Skin epidermis (tissue), 12 donors: ENCODE results near the gene ABTB2.

Experiments
- H3K27ac ChIP-seq, 21 experiments: fragments of 200-600 bp; sonication (generic) in 11 of 21; one replicate each; pipeline ENCODE4 v1.5.0; 2020; ENCODE audit warnings: mild to moderate bottlenecking in 3 of 21, inconsistent platforms in 2 of 21, moderate library complexity in 2 of 21
- H3K4me3 ChIP-seq, 7 experiments: fragments of 200-600 bp; sonication (generic) in 2 of 7; one replicate each; pipeline ENCODE4 v1.5.0; 2020; ENCODE audit warnings: inconsistent platforms in 2 of 7, mild to moderate bottlenecking in 2 of 7, moderate library complexity in 1 of 7

ABTB2 gene

GRCh38 chr11:34166806-34167740, 190.7 kb downstream of the ABTB2 start:
- Histone ChIP-seq H3K27ac (peak overlapping the region in 1 of 21 experiments; percentile 27), H3K4me3 (no peak overlapping the region)

GRCh38 chr11:34165786-34166555, 191.8 kb downstream of the ABTB2 start:
- Histone ChIP-seq H3K27ac (peak overlapping the region in 3 of 21 experiments; percentile 3 to 42 (median 27)), H3K4me3 (no peak overlapping the region)

DNA sequence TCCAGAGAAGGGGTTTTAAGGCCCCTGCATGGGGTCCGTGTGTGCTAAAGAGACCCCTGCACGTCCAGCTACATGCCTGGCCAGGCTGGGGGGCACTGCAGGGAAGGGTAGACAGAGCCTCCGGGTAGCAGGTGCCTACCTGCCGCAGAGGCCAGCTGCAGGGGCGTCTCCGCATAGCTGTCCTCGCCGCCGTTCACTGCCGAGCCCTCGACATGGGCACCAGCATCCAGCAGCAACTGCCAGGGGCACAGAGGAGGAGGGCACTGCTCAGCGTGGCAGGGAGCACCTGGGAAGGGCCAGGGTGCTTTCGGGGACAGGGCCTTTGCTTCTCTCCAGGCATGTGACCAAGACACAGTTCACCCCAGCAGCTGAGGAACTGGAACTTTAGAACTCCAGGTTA, 192.7 kb downstream of the ABTB2 start:
- Histone ChIP-seq H3K27ac (no peak overlapping the region), H3K4me3 (no peak overlapping the region)

GRCh38 chr11:34162856-34163255, 195.0 kb downstream of the ABTB2 start:
- H3K27ac ChIP-seq: no peak overlapping the region
- H3K4me3 ChIP-seq: no peak overlapping the region

- Histone ChIP-seq H3K4me3 (no peak overlapping the region), H3K27ac (no peak overlapping the region)
Measured at GRCh38 chr11:34162493-34162820, 195.4 kb downstream of the ABTB2 start.

- H3K27ac ChIP-seq: no peak overlapping the region
- no peak overlapping the region for H3K4me3 ChIP-seq
Measured at GRCh38 chr11:34161812-34162492, 195.9 kb downstream of the ABTB2 start.

GRCh38 chr11:34161361-34161760, 196.4 kb downstream of the ABTB2 start:
- H3K4me3 ChIP-seq: no peak overlapping the region
- H3K27ac ChIP-seq: no peak overlapping the region

- no peak overlapping the region for H3K4me3 ChIP-seq
- no peak overlapping the region for H3K27ac ChIP-seq
Measured at GRCh38 chr11:34160791-34161190, 197.0 kb downstream of the ABTB2 start.

DNA sequence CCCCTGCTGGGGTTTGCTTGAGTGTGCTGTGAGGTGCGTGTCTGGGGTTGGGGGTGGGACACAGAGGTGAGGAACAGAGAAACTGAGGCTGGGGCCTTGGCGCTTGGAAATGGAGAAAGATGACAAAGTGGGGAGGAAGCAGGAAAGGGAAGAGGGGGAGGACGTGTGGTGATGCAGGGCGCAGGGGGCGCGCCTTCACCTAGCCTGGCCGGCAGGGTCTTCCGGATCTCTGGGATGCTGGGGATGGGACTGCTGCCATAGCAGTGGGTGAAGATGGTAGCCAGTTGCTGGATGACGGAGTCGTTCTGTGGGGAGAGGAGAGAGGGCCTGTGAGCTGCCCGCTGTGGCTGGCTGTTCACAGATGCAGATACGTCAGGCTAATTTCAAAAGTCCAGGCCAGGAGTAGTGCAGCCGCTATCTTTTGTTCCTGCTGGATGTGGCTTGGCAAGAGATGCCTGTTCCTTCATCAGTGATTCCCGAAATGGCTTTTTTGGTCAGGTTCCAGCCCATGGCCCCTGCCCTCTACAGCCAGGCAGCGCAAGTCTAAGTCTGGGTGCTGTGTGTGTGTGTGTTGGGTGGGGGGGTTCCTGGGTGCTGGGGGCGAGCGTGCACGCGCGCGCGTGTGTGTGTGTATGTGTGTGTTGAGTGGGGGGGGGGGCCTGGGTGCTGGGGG, 197.6 kb downstream of the ABTB2 start:
- H3K4me3 ChIP-seq: no peak overlapping the region
- no peak overlapping the region for H3K27ac ChIP-seq

- Histone ChIP-seq H3K4me3 (no peak overlapping the region), H3K27ac (no peak overlapping the region)
Measured at GRCh38 chr11:34158661-34159060, 199.1 kb downstream of the ABTB2 start.

GRCh38 chr11:34157163-34157562, 200.6 kb downstream of the ABTB2 start:
- H3K4me3 ChIP-seq: no peak overlapping the region
- H3K27ac ChIP-seq: no peak overlapping the region

DNA sequence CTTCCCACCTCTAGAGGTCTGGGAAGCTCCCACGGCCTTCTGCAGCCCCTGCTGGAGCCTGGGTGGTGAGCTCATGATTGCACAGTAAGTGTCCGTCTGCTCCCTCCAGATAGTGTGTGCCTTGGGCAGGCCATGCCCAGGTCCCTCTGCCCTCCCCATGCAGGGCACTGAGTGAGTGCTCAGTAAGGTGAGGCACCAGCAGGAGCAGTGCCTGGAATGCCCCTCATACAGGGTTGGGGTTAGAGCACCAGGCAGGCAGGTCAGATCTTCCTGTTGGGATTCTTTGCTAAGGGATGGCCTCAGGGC, 202.1 kb downstream of the ABTB2 start:
- Histone ChIP-seq H3K4me3 (no peak overlapping the region), H3K27ac (peak overlapping the region in 4 of 21 experiments; percentile 34 to 58 (median 44))

DNA sequence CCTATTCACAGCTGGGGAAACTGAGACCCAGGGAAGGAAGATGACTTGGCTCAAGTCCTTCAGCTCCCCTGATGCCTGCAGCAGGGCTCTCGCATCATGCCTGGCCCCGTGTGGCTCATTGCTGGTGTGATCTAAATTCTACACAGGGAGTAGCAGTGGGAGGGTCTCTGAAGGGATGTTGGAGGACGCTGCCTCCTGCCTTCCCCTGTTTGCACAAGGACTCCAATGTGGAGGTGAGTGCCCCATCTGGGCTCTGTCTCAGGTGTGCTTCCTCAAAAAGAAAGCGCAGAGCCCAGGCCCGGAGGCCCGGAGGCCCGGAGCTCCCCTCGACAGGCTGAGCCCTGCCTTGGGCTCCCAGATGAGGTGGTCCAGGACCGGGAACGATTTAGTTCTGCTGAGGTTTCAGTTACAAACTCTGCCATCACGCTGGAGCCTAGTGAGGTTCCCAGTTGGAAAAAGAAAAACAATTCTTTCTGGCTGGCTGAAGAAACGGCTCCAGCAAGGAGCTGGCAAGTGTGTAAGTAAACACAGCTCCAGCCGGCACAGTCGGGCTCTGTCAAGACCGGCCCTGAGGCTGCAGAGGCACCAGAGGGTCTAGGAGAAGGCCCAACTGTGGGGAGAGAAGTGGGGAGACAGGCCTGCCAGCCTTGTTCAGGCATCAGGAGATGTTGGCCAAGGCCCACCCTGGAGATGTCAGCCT, 202.6 kb downstream of the ABTB2 start:
- H3K27ac ChIP-seq: peak overlapping the region in 3 of 21 experiments; percentile 34 to 50 (median 38)

DNA sequence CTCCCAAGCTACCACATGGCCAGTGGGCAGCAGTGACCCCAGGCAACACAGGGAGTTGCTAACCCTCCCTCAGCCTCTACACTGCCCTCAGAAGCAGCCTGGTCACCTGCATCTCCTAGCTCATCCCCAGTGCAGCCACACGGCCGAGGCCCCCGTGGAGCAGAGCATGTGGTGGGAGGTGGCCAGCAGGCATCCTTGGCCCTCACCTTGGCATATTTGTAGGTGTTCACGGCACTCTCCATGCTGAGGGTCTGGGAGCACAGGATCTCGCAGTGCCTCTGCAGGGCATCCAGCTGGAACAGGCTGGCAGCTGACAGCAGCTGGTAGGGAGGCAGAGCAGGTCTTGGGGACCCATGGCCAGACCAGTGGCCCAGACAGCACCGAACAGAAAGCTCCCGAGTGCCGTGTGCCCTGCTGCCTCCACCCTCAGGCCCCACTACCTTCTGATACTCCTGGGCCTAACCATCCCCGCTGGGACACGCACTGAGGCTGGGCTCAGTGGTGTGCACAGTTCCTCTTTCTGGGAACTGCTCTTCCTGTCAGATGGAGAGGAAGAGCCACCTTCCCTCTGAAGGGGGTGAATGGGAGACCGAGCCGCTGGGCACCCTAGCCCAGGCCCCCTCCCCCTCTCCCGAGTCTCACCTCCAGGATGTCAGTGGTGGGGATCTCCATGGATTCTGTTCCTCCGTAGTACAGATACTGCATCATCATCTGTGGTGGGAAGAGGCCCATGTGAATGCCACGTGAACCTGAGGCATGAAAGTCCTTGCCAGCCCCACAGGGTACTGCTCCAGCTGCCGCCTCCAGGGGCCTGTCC, 203.5 kb downstream of the ABTB2 start:
- Histone ChIP-seq H3K27ac (peak overlapping the region in 3 of 21 experiments; percentile 38 to 58 (median 50)), H3K4me3 (no peak overlapping the region)

More for the DNA sequence above, 202.6 kb downstream of the ABTB2 start:
- no peak overlapping the region for H3K4me3 ChIP-seq

GRCh38 chr11:34151916-34152845, 205.6 kb downstream of the ABTB2 start:
- no peak overlapping the region for H3K27ac ChIP-seq
- no peak overlapping the region for H3K4me3 ChIP-seq

- H3K4me3 ChIP-seq: no peak overlapping the region
- H3K27ac ChIP-seq: no peak overlapping the region
Measured at GRCh38 chr11:34151166-34151565, 206.6 kb downstream of the ABTB2 start.

DNA sequence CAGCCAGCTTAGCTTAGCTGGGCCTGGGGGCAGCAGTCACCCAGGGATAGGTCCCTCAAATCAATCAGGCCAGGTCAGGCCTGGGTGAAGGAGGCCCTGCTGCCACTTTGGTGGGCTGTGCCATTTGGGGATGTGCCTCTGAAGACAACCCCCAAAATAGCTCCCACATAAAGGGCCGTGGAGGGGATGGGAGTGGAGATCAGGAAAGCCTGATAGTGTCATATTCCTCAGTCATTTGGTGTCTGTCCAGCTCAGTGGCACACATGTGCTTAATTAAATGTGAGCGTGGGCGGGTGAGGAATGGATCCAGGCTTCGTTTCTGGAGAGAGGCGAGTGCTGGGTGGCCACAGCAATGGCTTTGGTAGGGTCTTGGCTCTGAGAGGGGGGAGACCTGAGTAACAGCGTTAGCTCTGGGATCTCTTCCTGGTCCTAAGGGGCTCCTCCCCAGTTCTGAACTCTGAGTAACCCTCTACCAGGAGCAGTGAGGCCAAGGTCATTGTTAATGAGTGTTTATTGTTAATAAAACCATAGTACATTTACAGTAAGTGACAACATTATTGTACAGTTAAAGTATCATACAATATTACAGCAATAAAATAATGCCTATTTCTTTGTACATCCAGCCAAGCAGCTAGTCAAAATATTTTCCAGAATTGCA, 207.2 kb downstream of the ABTB2 start:
- no peak overlapping the region for H3K4me3 ChIP-seq
- H3K27ac ChIP-seq: no peak overlapping the region
